Amniotic epithelial cell (primary cell): Measurements from ENCODE around the gene ZNF518B.
A peak's percentile ranks its signal among the peaks of the same experiment; 100 is the strongest.
"Not testable (repeated sequence)": the region's sequence is repeated elsewhere in the genome, so short reads cannot be mapped to it uniquely, and the experiment has no call there.

ENCODE experiments used
- DNase-seq: peaks from one replicate; pipeline ENCODE4 v3.0.0-alpha.2; 2010; ENCODE audit warnings: low read depth

ZNF518B gene

GRCh38 chr4:10458177-10458576 is 951 bp upstream of the ZNF518B start:
- no peak for DNase-seq

GRCh38 chr4:10456595-10457254 is 501 bp downstream of the ZNF518B start:
- peak; percentile 59 for DNase-seq

- DNase-seq = no peak
Observed at GRCh38 chr4:10456260-10456594, 999 bp downstream of the ZNF518B start.

GRCh38 chr4:10455133-10455532 is 2.1 kb downstream of the ZNF518B start:
- DNase-seq = no peak

- DNase-seq = no peak
Observed at GRCh38 chr4:10454726-10455125, 2.5 kb downstream of the ZNF518B start.

GRCh38 chr4:10454121-10454520 is 3.1 kb downstream of the ZNF518B start:
- no peak for DNase-seq

- DNase-seq = peak; percentile 34
Observed at GRCh38 chr4:10448991-10449390, 8.2 kb downstream of the ZNF518B start.

- peak; percentile 43 for DNase-seq
Observed at GRCh38 chr4:10442976-10443375, 14.2 kb downstream of the ZNF518B start.

- DNase-seq = no peak
Observed at GRCh38 chr4:10441512-10441911, 15.7 kb downstream of the ZNF518B start.

GRCh38 chr4:10438924-10439323 is 18.3 kb downstream of the ZNF518B start:
- DNase-seq = no peak

GRCh38 chr4:10437735-10438134 is 19.5 kb downstream of the ZNF518B start:
- DNase-seq = no peak

GRCh38 chr4:10427680-10428079 is 29.5 kb downstream of the ZNF518B start:
- DNase-seq = not testable (repeated sequence)

- no peak for DNase-seq
Observed at GRCh38 chr4:10421344-10422055, 35.7 kb downstream of the ZNF518B start.

GRCh38 chr4:10417740-10418139 is 39.5 kb downstream of the ZNF518B start:
- DNase-seq = no peak

- DNase-seq = no peak
Observed at GRCh38 chr4:10416441-10416840, 40.8 kb downstream of the ZNF518B start.

GRCh38 chr4:10413177-10413576 is 44.0 kb downstream of the ZNF518B start:
- no peak for DNase-seq

- DNase-seq = no peak
Observed at GRCh38 chr4:10405672-10406071, 51.6 kb downstream of the ZNF518B start.

GRCh38 chr4:10403633-10404445 is 53.4 kb downstream of the ZNF518B start:
- peak; percentile 3 for DNase-seq

GRCh38 chr4:10395971-10396580 is 61.1 kb downstream of the ZNF518B start:
- no peak for DNase-seq
